ENCODE measurements around the gene EVC2.

The EVC2 gene

GRCh38 chr4:5718411-5718810 lies 10.1 kb upstream of the EVC2 start:
- H3K4me1 ChIP-seq (ENCODE audit: insufficient read depth, low read length, poor library complexity, severe bottlenecking): no peaks in the 10 kb centered on the region
- H4K20me1 ChIP-seq (ENCODE audit: insufficient read depth, low read length, poor library complexity, severe bottlenecking): no peaks in the 10 kb centered on the region
- H3K9me2 ChIP-seq (replicated peaks; ENCODE audit: low read depth, low read length): no peaks in the 10 kb centered on the region
- no peak overlapping the region for H3K4me2 ChIP-seq (ENCODE audit: low read depth, low read length, poor library complexity, severe bottlenecking)
- TF ChIP-seq, protein P1, sequence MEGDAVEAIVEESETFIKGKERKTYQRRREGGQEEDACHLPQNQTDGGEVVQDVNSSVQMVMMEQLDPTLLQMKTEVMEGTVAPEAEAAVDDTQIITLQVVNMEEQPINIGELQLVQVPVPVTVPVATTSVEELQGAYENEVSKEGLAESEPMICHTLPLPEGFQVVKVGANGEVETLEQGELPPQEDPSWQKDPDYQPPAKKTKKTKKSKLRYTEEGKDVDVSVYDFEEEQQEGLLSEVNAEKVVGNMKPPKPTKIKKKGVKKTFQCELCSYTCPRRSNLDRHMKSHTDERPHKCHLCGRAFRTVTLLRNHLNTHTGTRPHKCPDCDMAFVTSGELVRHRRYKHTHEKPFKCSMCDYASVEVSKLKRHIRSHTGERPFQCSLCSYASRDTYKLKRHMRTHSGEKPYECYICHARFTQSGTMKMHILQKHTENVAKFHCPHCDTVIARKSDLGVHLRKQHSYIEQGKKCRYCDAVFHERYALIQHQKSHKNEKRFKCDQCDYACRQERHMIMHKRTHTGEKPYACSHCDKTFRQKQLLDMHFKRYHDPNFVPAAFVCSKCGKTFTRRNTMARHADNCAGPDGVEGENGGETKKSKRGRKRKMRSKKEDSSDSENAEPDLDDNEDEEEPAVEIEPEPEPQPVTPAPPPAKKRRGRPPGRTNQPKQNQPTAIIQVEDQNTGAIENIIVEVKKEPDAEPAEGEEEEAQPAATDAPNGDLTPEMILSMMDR (conservative IDR thresholded peaks at IDR 0.05; ENCODE audit: low read length): no peak
- no peak for TF ChIP-seq EZH2phosphoT487 (IDR thresholded peaks at IDR 0.05; ENCODE audit: borderline replicate concordance)
- H3F3A ChIP-seq (ENCODE audit: low read depth): no peaks in the 10 kb centered on the region
- H2AFZ ChIP-seq (ENCODE audit: low read length): no peak overlapping the region
- H3K9ac ChIP-seq (ENCODE audit: low read depth, low read length, poor library complexity, severe bottlenecking): no peak overlapping the region
- H3K36me3 ChIP-seq (ENCODE audit: insufficient read depth, low read length): no peaks in the 10 kb centered on the region
- 0 out of 2 replicates have a peak, but pooled peaks cover 4% of the 10 kb centered on the region for H3K9me3 ChIP-seq (ENCODE audit: insufficient read depth, low read depth, low read length)
- no peaks in the 10 kb centered on the region for H3K27me3 ChIP-seq (ENCODE audit: insufficient read depth, low read length, poor library complexity, severe bottlenecking)
- H3K4me3 ChIP-seq (ENCODE audit: low read length, poor library complexity, severe bottlenecking): no peak overlapping the region
- H3K79me2 ChIP-seq (ENCODE audit: insufficient read depth, low read length): no peaks in the 10 kb centered on the region

- Histone ChIP-seq H3K27me3 (ENCODE audit: insufficient read depth, low read length, poor library complexity, severe bottlenecking) (no peaks in the 10 kb centered on the region), H3K4me3 (ENCODE audit: low read length, poor library complexity, severe bottlenecking) (no peak overlapping the region), H3K9me3 (ENCODE audit: insufficient read depth, low read depth, low read length) (0 out of 2 replicates have a peak, but pooled peaks cover 4% of the 10 kb centered on the region), H2AFZ (ENCODE audit: low read length) (no peak overlapping the region), H3K4me2 (ENCODE audit: low read depth, low read length, poor library complexity, severe bottlenecking) (no peak overlapping the region), H3K9me2 (replicated peaks; ENCODE audit: low read depth, low read length) (no peaks in the 10 kb centered on the region), H3K79me2 (ENCODE audit: insufficient read depth, low read length) (no peaks in the 10 kb centered on the region), H3K36me3 (ENCODE audit: insufficient read depth, low read length) (no peaks in the 10 kb centered on the region), H3K9ac (ENCODE audit: low read depth, low read length, poor library complexity, severe bottlenecking) (no peak overlapping the region), H3K4me1 (ENCODE audit: insufficient read depth, low read length, poor library complexity, severe bottlenecking) (no peaks in the 10 kb centered on the region), H4K20me1 (ENCODE audit: insufficient read depth, low read length, poor library complexity, severe bottlenecking) (no peaks in the 10 kb centered on the region), H3F3A (ENCODE audit: low read depth) (no peaks in the 10 kb centered on the region)
- TF ChIP-seq EZH2phosphoT487 (IDR thresholded peaks at IDR 0.05; ENCODE audit: borderline replicate concordance): no peak
- TF ChIP-seq, protein P1 (conservative IDR thresholded peaks at IDR 0.05; ENCODE audit: low read length): no peak
These were observed 9.2 kb upstream of the EVC2 start for GRCh38 chr4:5717449-5718158.

GRCh38 chr4:5716391-5716790 lies 8.0 kb upstream of the EVC2 start:
- Histone ChIP-seq H3K4me3 (ENCODE audit: low read length, poor library complexity, severe bottlenecking) (no peak overlapping the region), H3K9me2 (replicated peaks; ENCODE audit: low read depth, low read length) (no peaks in the 10 kb centered on the region), H2AFZ (ENCODE audit: low read length) (no peak overlapping the region), H3K27me3 (ENCODE audit: insufficient read depth, low read length, poor library complexity, severe bottlenecking) (no peaks in the 10 kb centered on the region), H3K79me2 (ENCODE audit: insufficient read depth, low read length) (no peaks in the 10 kb centered on the region), H3K9ac (ENCODE audit: low read depth, low read length, poor library complexity, severe bottlenecking) (no peak overlapping the region), H3K9me3 (ENCODE audit: insufficient read depth, low read depth, low read length) (0 out of 2 replicates have a peak, but pooled peaks cover 4% of the 10 kb centered on the region), H3K36me3 (ENCODE audit: insufficient read depth, low read length) (no peaks in the 10 kb centered on the region), H3K4me2 (ENCODE audit: low read depth, low read length, poor library complexity, severe bottlenecking) (no peak overlapping the region), H3F3A (ENCODE audit: low read depth) (no peaks in the 10 kb centered on the region), H4K20me1 (ENCODE audit: insufficient read depth, low read length, poor library complexity, severe bottlenecking) (no peaks in the 10 kb centered on the region), H3K4me1 (ENCODE audit: insufficient read depth, low read length, poor library complexity, severe bottlenecking) (no peaks in the 10 kb centered on the region)
- TF ChIP-seq, protein P1 (conservative IDR thresholded peaks at IDR 0.05; ENCODE audit: low read length): no peak
- TF ChIP-seq EZH2phosphoT487 (IDR thresholded peaks at IDR 0.05; ENCODE audit: borderline replicate concordance): no peak
